Adrenal gland (tissue), 12 donors: Measurements from ENCODE around the gene PDCD7. TPM values are rescaled to one million over a fixed set of nuclear protein-coding genes. Genes with fewer than 3 reads are reported as not detected.

Source experiments
- DNase-seq, 7 donors: peaks; one replicate each; pipeline ENCODE4 v3.0.0-alpha.2; 2019 to 2020
- H3K27ac ChIP-seq, 5 donors: fragments of 200-600 bp; sonication (generic) in 4 of 5; 1 replicate in 3 of 5; 2 replicates in 2 of 5; pipeline versions ENCODE4 v1.5.1 to v1.8.0; 2016 to 2020; ENCODE audit warnings: mild to moderate bottlenecking in 1 of 5
- H3K27me3 ChIP-seq: fragments of 200-600 bp; 2 replicates; pipeline ENCODE4 v1.8.0; 2021
- H3K36me3 ChIP-seq, 2 donors: fragments of 200-600 bp; replicated peaks in 1 of 2; 1 replicate in 1 of 2; 2 replicates in 1 of 2; pipeline versions ENCODE4 v1.5.1 to v1.8.0; 2018 to 2022
- H3K4me1 ChIP-seq, 2 donors: fragments of 200-600 bp; replicated peaks in 1 of 2; 1 replicate in 1 of 2; 2 replicates in 1 of 2; pipeline versions ENCODE4 v1.5.1 to v1.8.0; 2018 to 2021
- H3K4me3 ChIP-seq, 4 donors: fragments of 200-600 bp; sonication (generic) in 3 of 4; one replicate each; pipeline ENCODE4 v1.5.1; 2016 to 2018
- H3K9me3 ChIP-seq, 3 donors: fragments of 200-600 bp; sonication (generic) in 1 of 3; replicated peaks in 1 of 3; 1 replicate in 2 of 3; 2 replicates in 1 of 3; pipeline versions ENCODE4 v1.5.1 to v1.8.0; 2016 to 2021
- CTCF ChIP-seq, 6 experiments: fragments of 450-650 bp in 4 of 6; fragments of 200-600 bp in 2 of 6; sonication (generic) in 1 of 6; IDR thresholded peaks; 1 replicate in 5 of 6; 2 replicates in 1 of 6; pipeline versions ENCODE4 v1.5.1 to v1.8.0; 2016 to 2021; ENCODE audit warnings: antibody characterized with exemption in 6 of 6, mild to moderate bottlenecking in 2 of 6, moderate library complexity in 1 of 6
- POLR2A ChIP-seq, 2 donors: fragments of 450-650 bp; IDR thresholded peaks; one replicate each; pipeline ENCODE4 v1.6.1; 2017; ENCODE audit warnings: antibody characterized with exemption in 2 of 2, mild to moderate bottlenecking in 2 of 2, moderate library complexity in 1 of 2
- WGBS, 4 donors: extraction: QIAGEN DNeasy Blood & Tissue Kit in 2 of 4; methylation state at CpG; one replicate each; pipeline versions ENCODE4 v1.1.5 to v1.1.7; 2013 to 2017; 5-methylcytosine and 5-hydroxymethylcytosine counted together
- intact Hi-C, 2 donors: fragments of 100-400 bp; cut with DNase I; formaldehyde crosslinking; loops; one replicate each; pipeline versions ENCODE4 v1.14.1 to v1.15.0; 2022 to 2023
- polyA plus RNA-seq, 3 donors: library from polyadenylated mRNA; stranded (reverse); fragments of 200-250 nt in 2 of 3; fragments of 350-450 nt in 1 of 3; fragmentation: Illumina TruSeq in 1 of 3; extraction: RNeasy Lipid Tissue Mini Kit (QIAGEN cat#74804) in 1 of 3; gene quantifications; one replicate each; pipeline ENCODE4 v1.2.3, GENCODE V29; 2013 to 2014
- total RNA-seq, 9 donors: library from RNA; depleted of rRNA in 4 of 9; stranded (reverse); fragments of >200 nt in 4 of 9; fragments of 120-200 nt in 1 of 9; fragmentation: NEBNext Ultra II Directional in 1 of 9; extraction: Animal tissue kit (Norgen Biotek cat#: 25700) in 1 of 9; gene quantifications; one replicate each; pipeline versions ENCODE4 v1.1.0 to v1.2.4, GENCODE V29; 2013 to 2023
- donor health status: healthy with polysubstance abuse.
- donor health status: Bipolar disorder and iron deficiency.
- donor health status: DM: yes; HTN: yes; CAD: no.
- donor health status: DM: no; HTN: no; CAD: no.
- donor health status: DM: no; HTN: no; CAD: no.
- donor health status: DM: yes; HTN: yes; CAD: no.

The PDCD7 gene
- total and polyA plus RNA-seq, 12 donors: 9.8 to 121 (median 18.9) TPM

- H3K27me3 ChIP-seq: no peaks in the 10 kb centered on the region
- 65 to 79% (median 69%) methylated on average over 1 of the region's 1 CpG for WGBS, 4 donors
- TF ChIP-seq POLR2A (IDR thresholded peaks at IDR 0.05) (no peak), CTCF (IDR thresholded peaks at IDR 0.05) (no peak)
- H3K9me3 ChIP-seq: no peaks in the 10 kb centered on the region
- H3K36me3 ChIP-seq: peaks cover 0 to 36% of the 10 kb centered on the region in 2 donors
- intact Hi-C loops: no loop called here
- no peak overlapping the region for H3K4me3 ChIP-seq
- no peak overlapping the region for H3K27ac ChIP-seq
- no peak for DNase-seq
- peaks cover 0 to 8% of the 10 kb centered on the region in 2 donors for H3K4me1 ChIP-seq
These were observed 30.5 kb upstream of the PDCD7 start for GRCh38 chr15:65164139-65164538.

- WGBS, 4 donors: 73 to 80% (median 78%) methylated on average over 4 of the region's 4 CpGs
- H3K4me1 ChIP-seq: peaks cover 0 to 8% of the 10 kb centered on the region in 2 donors
- intact Hi-C loops: no loop called here
- H3K36me3 ChIP-seq: peaks cover 0 to 41% of the 10 kb centered on the region in 2 donors
- no peak for DNase-seq
- no peaks in the 10 kb centered on the region for H3K27me3 ChIP-seq
- no peaks in the 10 kb centered on the region for H3K9me3 ChIP-seq
- no peak overlapping the region for H3K27ac ChIP-seq
- no peak overlapping the region for H3K4me3 ChIP-seq
- TF ChIP-seq POLR2A (IDR thresholded peaks at IDR 0.05) (no peak), CTCF (IDR thresholded peaks at IDR 0.05) (no peak)
These were observed 29.4 kb upstream of the PDCD7 start for GRCh38 chr15:65163041-65163440.

GRCh38 chr15:65156692-65157091 is 23.1 kb upstream of the PDCD7 start:
- Histone ChIP-seq H3K27ac (no peak overlapping the region), H3K27me3 (no peaks in the 10 kb centered on the region), H3K9me3 (no peaks in the 10 kb centered on the region), H3K4me1 (no peaks in the 10 kb centered on the region), H3K4me3 (no peak overlapping the region), H3K36me3 (peaks cover 0 to 80% of the 10 kb centered on the region in 2 donors)
- 66 to 75% (median 70%) methylated on average over 5 of the region's 5 CpGs for WGBS, 4 donors
- intact Hi-C loops: no loop called here
- TF ChIP-seq CTCF (IDR thresholded peaks at IDR 0.05) (no peak), POLR2A (IDR thresholded peaks at IDR 0.05) (no peak)
- no peak for DNase-seq

- intact Hi-C loops: no loop called here
- no peak overlapping the region for H3K4me3 ChIP-seq
- no peaks in the 10 kb centered on the region for H3K27me3 ChIP-seq
- TF ChIP-seq POLR2A (IDR thresholded peaks at IDR 0.05) (no peak), CTCF (IDR thresholded peaks at IDR 0.05) (no peak)
- peaks cover 0 to 91% of the 10 kb centered on the region in 2 donors for H3K36me3 ChIP-seq
- H3K27ac ChIP-seq: no peak overlapping the region
- H3K4me1 ChIP-seq: no peaks in the 10 kb centered on the region
- DNase-seq: no peak
- H3K9me3 ChIP-seq: no peaks in the 10 kb centered on the region
- WGBS, 4 donors: 85 to 88% (median 88%) methylated on average over 6 of the region's 6 CpGs
These were observed 21.1 kb upstream of the PDCD7 start for GRCh38 chr15:65154720-65155119.
